NCI-H446 treated with DMSO at 0.1 percent for 48 hours (cell line): ENCODE data around the gene C12orf56.
"Not testable (repeated sequence)": the region's sequence is repeated elsewhere in the genome, so short reads cannot be mapped to it uniquely, and the experiment has no call there.

Experiments
- DNase-seq: peaks from one replicate; lab custom pipeline; 2025; lab: John Stamatoyannopoulos, UW

The C12orf56 gene

DNA sequence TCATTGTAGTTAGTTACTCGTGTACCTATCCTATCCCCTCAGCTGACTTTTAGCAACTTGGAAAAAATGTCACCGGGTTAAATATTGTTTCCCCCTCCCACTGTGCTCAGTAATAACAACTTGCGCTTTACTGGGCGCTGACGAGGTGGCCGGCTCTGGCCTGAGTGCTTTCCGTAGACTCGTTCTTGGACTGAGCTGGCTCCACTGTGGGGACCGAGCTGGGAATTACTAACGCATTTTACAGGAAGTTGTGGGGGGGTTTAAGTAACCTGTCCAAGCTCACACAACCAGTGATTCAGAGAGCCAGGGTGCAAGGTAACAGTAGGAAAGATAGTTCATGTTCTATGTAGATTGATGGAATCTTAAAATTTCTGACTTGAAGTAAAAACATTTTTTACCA lies 86.0 kb downstream of the C12orf56 start:
- DNase-seq = no peak

- no peak for DNase-seq
These were observed 90.9 kb downstream of the C12orf56 start for GRCh38 chr12:64299628-64300027.

GRCh38 chr12:64296301-64296700 lies 94.3 kb downstream of the C12orf56 start:
- DNase-seq = no peak

DNA sequence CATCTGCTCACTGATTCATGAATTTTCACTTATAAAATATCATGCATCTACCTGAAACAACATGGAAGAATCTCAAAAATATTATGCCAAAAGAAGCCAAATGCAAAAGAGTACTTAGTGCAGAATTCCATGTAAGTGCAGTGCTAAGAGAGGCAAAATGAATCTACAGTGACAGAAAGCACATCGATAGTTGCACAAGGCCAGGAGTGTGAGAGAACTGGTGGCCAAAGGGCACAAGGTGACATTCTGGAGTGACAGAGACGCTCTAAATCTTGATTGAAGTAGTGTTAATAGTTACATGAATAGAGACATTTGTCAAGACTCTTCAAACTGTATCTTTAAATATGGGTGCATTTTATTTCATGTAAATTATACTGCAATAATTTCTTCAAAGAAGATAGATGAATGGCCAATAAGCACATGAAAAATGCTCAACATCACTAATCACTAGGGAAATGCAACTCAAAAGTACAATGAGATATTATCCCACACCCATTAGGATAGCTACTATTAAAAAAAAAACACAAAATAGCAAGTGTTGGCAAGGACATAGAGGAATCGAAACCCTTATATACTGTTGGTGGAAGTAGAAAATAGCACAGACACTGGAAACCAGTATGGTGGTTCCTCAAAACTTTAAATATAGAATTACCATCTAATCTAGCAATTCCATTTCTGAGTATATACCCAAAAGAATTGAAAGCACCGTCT lies 96.7 kb downstream of the C12orf56 start:
- no peak for DNase-seq

- not testable (repeated sequence) for DNase-seq
These were observed 97.4 kb downstream of the C12orf56 start for GRCh38 chr12:64293174-64293573.

GRCh38 chr12:64286521-64286920 lies 104.0 kb downstream of the C12orf56 start:
- no peak for DNase-seq

DNA sequence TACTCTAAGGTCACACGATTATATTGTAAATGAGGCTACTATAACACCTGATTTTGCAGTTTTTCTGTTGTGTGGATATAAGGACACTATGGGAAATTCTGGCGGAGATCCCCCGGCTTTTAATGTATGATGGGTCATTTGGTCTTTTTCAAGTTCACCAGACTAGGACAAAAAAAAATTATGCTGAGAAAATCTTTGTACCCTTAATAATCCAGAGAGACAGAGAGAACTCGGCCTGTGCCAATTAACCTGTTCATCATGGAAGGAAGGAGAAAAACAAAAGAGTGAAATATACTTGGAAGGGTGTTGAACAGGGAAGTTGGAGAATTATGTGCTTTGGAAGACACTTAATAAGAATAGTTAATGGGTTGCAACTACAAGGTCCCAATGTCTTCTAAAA lies 106.3 kb downstream of the C12orf56 start:
- no peak for DNase-seq

GRCh38 chr12:64278421-64278820 lies 112.1 kb downstream of the C12orf56 start:
- no peak for DNase-seq

- no peak for DNase-seq
These were observed 116.8 kb downstream of the C12orf56 start for GRCh38 chr12:64273527-64274403.

DNA sequence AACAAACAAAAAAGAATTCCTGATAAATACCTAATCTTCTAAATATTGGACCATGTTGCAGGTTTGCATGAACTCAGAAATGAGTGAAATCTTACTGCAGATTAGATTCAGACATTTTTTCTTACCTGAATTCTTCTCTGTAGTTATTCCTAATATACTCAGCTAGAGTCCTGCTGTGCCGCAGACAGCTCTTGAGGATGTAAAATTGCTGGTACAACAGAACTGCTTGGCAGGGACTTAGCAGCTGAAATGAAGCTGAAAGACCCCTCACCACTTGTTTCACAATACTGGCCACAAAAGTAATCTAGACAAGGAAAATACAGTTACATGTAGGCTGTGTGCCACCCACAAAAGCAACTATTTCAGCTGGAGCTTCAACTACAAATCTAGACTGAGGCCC lies 120.1 kb downstream of the C12orf56 start:
- no peak for DNase-seq

DNA sequence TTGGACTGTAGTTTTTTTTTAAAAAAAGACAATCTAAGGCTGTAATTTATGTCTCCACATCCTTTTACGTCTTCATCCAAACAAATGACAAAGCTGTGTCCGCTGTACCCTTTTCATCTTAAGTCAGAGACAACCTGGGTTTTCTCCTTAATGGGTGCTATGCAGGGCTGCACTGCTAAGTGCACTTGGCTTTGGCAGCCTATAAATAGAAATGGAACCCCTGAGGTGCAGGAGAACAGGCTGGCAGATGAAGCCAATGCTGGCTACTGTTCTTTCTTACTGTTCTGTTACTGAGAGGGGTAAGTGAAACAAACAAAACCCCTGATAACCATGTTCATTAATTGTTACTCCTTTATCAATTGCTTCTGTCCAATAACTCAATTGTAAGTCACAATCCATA lies 121.4 kb downstream of the C12orf56 start:
- no peak for DNase-seq

- no peak for DNase-seq
These were observed 122.1 kb downstream of the C12orf56 start for GRCh38 chr12:64268409-64268808.

GRCh38 chr12:64265839-64266238 lies 124.7 kb downstream of the C12orf56 start:
- no peak for DNase-seq

- DNase-seq = no peak
These were observed 128.7 kb downstream of the C12orf56 start for GRCh38 chr12:64261813-64262212.

GRCh38 chr12:64258576-64258975 lies 132.0 kb downstream of the C12orf56 start:
- no peak for DNase-seq

DNA sequence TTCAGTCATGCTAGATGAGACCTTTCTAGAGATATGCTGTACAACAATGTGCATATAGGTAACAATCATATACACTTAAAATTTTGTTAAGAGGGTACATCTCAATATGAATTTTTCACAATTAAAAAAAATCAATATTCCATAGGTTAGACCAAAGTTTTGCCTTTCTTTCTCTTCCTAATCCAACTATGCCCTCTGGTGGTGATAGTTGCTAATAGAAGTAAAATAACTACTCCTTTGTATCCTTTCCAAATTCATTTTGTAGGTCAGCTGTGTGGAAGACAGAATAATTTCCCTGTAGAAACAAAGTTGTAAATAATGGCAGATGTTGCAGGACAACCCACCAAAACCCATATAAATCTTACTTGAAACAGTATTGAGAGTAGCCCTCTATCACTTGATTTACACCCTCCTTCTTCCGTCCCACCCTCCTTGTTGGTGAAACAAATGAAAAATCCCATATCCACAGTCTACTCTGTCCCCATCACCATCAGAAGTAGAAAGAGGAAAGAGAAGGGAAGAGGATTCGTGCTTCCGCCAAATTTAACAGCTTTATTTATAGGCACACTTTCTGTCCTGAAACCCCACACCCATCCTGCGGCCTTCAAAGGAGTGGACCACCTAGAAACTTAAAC lies 134.3 kb downstream of the C12orf56 start:
- peak; percentile 29 for DNase-seq

DNA sequence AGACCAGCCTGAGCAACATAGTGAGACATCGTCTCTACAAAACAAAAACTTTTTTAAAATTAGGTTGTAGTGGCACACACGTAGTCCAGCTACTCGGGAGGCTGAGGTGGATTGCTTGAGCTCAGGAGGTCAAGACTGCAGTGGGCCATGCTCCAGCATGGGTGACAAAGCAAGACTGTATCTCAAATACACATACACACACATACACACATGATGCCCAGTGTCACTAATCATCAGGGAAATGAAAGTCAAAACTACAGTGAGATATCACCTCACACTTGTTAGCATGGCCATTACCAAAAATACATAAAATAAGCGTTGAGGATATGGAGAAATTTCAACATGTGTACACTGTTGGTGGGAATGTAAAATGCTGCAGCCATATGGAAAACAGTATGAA lies 135.3 kb downstream of the C12orf56 start:
- no peak for DNase-seq

DNA sequence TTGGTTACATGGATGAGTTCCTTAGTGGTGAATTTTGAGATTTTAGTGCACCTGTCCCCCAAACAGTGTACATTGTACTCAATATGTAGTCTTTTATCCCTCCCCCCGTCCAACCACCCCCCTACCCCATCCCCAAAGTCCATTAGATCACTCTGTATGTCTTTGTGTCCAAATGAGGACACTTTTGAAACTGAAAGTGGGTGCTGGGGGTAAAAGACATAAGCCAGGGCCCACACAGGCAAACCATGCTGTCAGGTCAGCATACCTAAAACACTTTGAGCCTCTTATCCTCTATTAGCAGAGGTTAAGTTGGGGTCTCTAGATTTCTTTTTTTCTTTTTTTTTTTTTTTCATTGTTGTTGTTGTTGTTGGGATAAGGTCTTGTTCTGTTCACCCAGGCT lies 137.2 kb downstream of the C12orf56 start:
- DNase-seq = no peak

DNA sequence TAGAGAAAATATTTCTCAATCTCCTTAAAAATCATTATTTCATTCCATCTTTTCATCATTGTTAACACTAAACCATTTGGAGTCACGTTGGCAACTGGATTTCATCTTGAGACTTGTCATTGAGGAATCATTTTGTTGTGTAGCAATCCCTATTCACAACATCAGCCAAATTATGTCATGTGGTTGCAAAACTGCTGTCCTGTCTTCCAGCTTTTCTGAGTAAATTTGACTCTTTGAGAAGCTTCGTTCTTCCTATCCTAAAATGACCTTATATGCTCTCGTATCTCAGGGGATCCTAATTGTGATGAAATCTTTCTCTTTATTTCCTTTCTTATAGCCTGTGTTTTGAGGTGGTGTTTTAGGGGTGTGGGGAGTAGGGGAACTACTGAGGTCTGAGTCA lies 137.9 kb downstream of the C12orf56 start:
- no peak for DNase-seq

GRCh38 chr12:64243809-64244208 lies 146.7 kb downstream of the C12orf56 start:
- DNase-seq = no peak

- no peak for DNase-seq
These were observed 149.8 kb downstream of the C12orf56 start for GRCh38 chr12:64240781-64241180.

- no peak for DNase-seq
These were observed 153.2 kb downstream of the C12orf56 start for GRCh38 chr12:64237382-64237781.

DNA sequence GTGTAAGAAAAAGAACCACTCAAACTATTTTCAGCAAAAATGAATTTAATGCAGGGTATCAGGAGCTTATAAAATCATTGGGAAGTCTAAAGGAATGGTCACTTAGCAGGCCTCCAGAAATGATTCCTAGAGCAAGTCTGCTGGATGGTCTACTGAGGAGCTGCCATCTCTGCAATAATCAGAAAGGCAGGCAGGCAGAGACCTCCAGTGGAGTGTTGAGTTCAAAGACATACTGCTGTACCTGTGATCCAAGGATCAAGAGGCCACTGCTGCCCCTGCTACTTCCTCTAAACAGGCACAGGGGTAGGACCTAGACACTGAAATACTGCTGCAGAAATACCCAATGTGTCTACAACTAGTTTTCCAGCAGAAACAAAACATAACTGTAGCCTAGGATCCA lies 154.0 kb downstream of the C12orf56 start:
- no peak for DNase-seq
